ENCODE results near the gene UTS2.

DNA sequence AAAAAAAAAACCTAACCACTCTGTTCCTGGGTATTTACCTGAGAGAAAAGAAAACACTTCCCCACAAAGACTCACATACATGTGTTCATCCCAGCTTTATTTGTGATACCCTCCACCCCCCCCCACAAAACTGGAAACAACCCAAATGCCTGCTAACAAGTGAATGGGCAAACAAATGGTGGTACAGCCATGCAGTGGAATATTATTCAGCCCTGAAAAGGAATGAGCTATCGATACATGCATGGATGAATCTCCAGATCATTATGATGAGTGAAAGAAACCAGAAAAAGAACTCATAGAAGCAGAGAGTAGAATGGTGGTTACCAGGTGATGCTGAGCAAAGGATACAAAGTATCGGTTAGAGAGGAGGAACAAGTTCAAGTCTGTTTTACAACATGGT lies 38.0 kb upstream of the UTS2 start:
- TF ChIP-seq, protein P1, sequence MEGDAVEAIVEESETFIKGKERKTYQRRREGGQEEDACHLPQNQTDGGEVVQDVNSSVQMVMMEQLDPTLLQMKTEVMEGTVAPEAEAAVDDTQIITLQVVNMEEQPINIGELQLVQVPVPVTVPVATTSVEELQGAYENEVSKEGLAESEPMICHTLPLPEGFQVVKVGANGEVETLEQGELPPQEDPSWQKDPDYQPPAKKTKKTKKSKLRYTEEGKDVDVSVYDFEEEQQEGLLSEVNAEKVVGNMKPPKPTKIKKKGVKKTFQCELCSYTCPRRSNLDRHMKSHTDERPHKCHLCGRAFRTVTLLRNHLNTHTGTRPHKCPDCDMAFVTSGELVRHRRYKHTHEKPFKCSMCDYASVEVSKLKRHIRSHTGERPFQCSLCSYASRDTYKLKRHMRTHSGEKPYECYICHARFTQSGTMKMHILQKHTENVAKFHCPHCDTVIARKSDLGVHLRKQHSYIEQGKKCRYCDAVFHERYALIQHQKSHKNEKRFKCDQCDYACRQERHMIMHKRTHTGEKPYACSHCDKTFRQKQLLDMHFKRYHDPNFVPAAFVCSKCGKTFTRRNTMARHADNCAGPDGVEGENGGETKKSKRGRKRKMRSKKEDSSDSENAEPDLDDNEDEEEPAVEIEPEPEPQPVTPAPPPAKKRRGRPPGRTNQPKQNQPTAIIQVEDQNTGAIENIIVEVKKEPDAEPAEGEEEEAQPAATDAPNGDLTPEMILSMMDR (IDR thresholded peaks at IDR 0.05), result no peak
- TF ChIP-seq ZFX (IDR thresholded peaks at IDR 0.05; ENCODE audit: borderline replicate concordance), result no peak
